Stimulated activated CD8-positive, alpha-beta memory T cell treated with anti-CD3 and anti-CD28 coated beads, Interleukin-15, amount 100 ng/mL, for 4 hours (primary cell): Measurements from ENCODE around the gene TMEM109.

ENCODE experiments used
- DNase-seq, 2 donors: peaks; one replicate each; pipeline ENCODE4 v3.0.0-alpha.2; 2020; ENCODE audit warnings: low read depth in 2 of 2

The TMEM109 gene

GRCh38 chr11:60942219-60942618, 28.3 kb downstream of the TMEM109 start:
- no peak for DNase-seq

- no peak for DNase-seq
These were observed 29.1 kb downstream of the TMEM109 start for GRCh38 chr11:60942970-60943565.

DNA sequence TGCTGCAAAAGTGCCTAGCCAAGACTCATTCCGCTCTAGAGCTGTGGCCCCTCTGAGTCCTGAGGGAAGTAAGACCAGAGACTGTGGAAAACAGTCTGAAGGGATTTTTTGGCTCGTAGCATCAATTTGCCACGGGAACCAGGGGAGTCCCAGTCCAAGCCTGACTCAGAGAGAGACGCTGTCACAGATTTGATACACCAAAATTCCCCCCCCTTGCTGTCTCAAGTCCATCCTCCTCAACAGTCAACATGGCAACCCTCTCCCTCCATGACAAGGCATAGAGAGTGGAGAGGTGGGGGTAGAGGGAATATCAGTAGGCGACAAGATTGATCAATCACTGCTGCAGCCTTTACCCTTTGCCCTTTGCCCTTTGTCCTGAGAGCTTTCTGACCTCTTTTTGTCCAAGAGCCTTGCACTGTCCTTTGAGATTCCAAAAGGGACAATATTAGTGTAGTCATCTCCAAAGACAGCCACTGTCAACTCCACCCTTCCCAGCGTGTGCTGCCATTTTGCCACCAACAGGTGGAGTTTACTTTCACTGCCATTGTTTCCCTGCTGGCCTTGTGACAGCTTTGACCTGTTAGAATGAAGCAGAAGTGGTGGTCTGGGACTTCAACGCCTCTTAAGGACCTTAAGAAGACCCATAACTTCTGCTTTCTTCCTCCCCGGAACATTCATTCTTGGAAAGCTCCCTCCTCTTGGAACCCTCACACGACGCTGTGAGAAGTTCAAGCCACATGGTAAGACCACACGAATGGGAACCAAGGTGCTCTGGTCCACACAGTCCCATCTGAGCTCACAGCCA, 30.7 kb downstream of the TMEM109 start:
- DNase-seq, result no peak

- DNase-seq, result no peak
These were observed 31.3 kb downstream of the TMEM109 start for GRCh38 chr11:60945295-60945667.

- DNase-seq, result no peak
These were observed 32.8 kb downstream of the TMEM109 start for GRCh38 chr11:60946601-60947264.

GRCh38 chr11:60947700-60948099, 33.7 kb downstream of the TMEM109 start:
- DNase-seq, result no peak

GRCh38 chr11:60948250-60948649, 34.3 kb downstream of the TMEM109 start:
- no peak for DNase-seq

- no peak for DNase-seq
These were observed 36.1 kb downstream of the TMEM109 start for GRCh38 chr11:60950024-60950423.

DNA sequence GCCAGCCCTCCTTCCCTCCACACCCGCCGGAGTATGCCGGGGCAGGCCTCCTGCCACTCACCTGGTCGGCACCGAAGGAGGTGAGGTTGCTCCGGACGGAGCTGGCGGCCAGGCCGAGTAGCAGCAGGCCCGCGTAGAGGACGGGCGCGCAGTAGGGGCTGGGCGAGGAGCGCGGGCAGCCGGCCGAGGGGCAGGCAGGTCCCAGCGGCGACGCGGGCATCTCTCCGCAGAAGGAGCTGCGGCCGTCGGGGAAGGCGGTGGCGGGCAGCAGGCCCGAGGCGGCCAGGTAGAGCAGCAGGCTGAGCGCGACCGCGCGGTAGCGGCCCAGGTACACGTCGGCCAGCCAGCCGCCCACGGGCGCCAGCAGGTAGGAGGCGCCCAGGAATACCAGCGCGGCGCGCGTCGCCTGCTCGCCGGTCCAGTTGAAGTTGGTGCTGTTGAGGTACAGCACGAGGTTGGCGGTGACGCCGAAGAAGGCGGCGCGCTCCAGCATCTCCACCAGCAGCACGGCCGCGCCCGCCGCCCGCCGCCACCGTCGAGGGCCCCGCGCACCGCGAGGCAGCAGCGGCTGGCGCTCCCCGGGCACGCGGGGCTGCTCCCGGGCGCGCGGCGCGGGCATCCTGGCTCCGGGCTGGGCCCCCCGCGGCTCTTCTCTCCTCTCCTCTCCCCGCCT, 37.1 kb downstream of the TMEM109 start:
- DNase-seq, result no peak

DNA sequence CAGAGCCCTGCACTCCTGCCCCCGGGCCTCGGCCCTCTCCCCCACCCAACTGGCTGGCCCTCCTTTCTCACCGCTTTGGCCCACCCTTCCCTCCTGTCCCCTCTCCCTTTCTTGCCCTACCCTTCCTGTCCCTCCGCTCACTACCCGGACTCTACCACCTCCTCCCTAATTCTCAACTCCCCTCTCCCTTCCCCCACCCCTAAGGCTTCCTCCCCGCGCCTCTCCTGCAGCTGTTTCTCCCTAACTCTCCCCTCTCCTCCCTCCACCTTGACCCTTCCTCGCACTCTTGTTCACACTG, 37.6 kb downstream of the TMEM109 start:
- no peak for DNase-seq

GRCh38 chr11:60951904-60952741, 38.2 kb downstream of the TMEM109 start, which contains the start of gene SLC15A3:
TSS of gene SLC15A3 (minus strand) at chr11:60952176. CDS start at chr11:60951551, 625 bp downstream.
- DNase-seq, result no peak

DNA sequence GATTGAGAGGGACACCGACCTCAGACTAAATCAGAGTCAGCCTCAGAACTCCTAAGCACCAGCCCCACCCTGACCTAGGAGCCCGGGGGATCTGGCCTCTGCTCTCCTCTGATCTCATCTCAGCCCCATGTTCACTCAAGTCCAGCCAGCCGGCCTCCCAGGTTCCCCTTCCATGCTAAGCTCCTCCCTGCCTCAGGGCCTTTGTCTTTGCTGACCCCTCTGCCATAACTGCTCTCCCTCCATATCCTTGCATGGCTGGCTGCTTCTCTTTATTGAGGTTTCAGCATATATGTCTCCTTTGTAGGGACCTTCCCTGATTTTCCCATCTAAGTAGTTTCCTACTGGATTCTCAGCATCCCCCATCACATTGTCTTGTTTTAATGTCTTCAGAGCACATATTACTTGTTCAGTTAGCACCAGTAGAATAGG, 38.8 kb downstream of the TMEM109 start:
- no peak for DNase-seq

DNA sequence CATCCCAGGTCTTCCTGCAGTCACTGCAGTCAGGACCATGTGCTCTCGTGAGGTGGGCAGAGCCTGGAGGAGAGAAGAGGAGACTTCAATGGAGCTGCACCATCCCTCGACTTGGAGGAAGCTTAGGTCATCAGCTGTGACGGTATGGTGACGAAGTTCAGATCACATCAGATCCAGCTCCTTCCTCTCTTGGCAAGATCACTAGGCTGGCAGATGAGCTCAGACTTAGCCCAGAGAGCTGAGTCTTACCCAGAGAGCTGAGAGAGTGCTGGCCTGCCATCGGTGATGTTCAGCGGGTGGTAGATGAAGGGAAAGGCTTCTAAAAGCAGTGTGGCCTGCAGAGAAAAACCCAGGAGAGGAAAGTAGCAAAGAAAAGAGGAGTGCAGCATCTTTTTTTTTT, 39.8 kb downstream of the TMEM109 start:
- no peak for DNase-seq

DNA sequence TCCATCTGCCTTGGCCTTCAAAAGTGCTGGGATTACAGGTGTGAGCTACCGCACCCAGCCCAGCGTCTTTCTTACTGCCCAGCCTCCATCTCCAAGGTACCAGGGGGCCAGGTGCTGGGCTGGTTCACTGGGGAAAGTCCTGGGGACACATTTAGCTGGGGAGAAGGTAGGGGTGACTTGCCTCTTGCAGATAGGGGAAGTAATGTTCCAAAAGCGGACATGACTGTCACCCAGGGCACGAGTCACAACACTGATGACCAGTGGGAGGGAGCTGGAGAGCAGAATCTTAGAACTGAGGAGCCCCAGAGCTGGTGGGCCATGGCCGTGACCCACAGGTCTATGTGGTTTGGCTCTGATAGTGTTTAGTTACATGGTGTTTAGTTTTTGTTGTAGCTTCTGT, 40.5 kb downstream of the TMEM109 start:
- DNase-seq, result no peak

- DNase-seq, result no peak
These were observed 41.6 kb downstream of the TMEM109 start for GRCh38 chr11:60955571-60955970.

DNA sequence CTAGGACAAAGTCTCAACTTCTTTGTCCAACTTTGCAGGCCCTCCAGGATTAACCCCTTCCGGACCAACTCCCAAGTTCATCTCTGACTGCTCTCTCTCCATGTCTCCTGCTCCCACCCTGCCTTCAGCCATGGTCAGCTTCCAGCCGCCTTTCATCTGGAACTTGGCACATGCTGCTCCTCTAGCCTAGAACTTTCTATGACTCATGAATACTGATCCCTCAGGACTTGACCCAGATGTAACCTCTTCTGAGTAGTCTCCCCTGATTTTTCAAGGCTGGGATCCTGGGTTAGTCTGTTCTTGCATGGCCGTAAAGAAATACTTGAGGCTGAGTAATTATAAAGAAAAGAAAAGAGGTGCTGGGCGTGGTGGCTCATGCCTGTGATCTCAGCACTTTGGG, 43.2 kb downstream of the TMEM109 start:
- no peak for DNase-seq

GRCh38 chr11:60959431-60959830, 45.5 kb downstream of the TMEM109 start:
- DNase-seq, result no peak

- no peak for DNase-seq
These were observed 46.4 kb downstream of the TMEM109 start for GRCh38 chr11:60960405-60960804.

DNA sequence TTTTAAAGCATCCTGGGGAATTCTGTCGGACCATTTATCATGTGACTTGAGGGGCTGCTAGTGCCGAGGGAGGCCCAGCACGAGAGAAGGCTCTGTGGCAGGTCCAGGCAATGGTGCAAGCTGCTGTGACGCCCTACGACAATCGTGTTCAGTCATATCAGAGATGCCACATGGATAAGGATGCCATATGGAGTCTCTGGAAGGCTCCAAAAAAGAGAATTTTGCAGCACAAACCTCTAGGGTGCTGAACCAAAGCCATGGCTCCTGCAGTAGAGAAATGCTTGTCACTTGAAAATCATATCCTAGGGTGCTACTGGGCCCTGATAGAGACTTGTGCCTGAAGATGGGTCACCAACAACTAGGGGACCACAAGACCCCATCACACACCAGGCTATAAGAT, 50.8 kb downstream of the TMEM109 start:
- no peak for DNase-seq

GRCh38 chr11:60966890-60967289, 52.9 kb downstream of the TMEM109 start:
- DNase-seq, result no peak

- no peak for DNase-seq
These were observed 54.3 kb downstream of the TMEM109 start for GRCh38 chr11:60968223-60968622.

GRCh38 chr11:60970369-60970774, 56.4 kb downstream of the TMEM109 start:
- peak; percentile 61 to 65 for DNase-seq
